HEK293T (cell line): ENCODE data around the gene SMOC2.

Source experiments
- BHLHE40 ChIP-seq: fragments of 450-650 bp; IDR thresholded peaks from 2 replicates; pipeline ENCODE4 v1.6.1; 2016; ENCODE audit warnings: mild to moderate bottlenecking, moderate library complexity, borderline replicate concordance
- FOXM1 ChIP-seq: fragments of 450-650 bp; IDR thresholded peaks from 2 replicates; pipeline ENCODE4 v1.6.1; 2017; ENCODE audit warnings: mild to moderate bottlenecking, borderline replicate concordance
- NFRKB ChIP-seq: fragments of 450-650 bp; IDR thresholded peaks from 2 replicates; pipeline ENCODE4 v1.6.1; 2016; ENCODE audit warnings: mild to moderate bottlenecking, moderate library complexity
- SP1 ChIP-seq: fragments of 450-650 bp; IDR thresholded peaks from 2 replicates; pipeline ENCODE4 v1.6.1; 2017
- ZNF384 ChIP-seq: fragments of 450-650 bp; IDR thresholded peaks from 2 replicates; pipeline ENCODE4 v1.6.1; 2016

GRCh38 chr6:168507730-168508129, 66.7 kb downstream of the SMOC2 start:
- no peak for TF ChIP-seq ZNF384
- TF ChIP-seq NFRKB, result no peak
- no peak for TF ChIP-seq SP1
- no peak for TF ChIP-seq FOXM1
- TF ChIP-seq BHLHE40, result no peak
